Measurements from ENCODE around the gene NR4A2. TPM values are rescaled to one million over a fixed set of nuclear protein-coding genes. Genes with fewer than 3 reads are reported as not detected.

The NR4A2 gene
- total RNA-seq, 1 donor from 2014 or later: 1.7 TPM

- Mint-ChIP-seq H3K4me1 (no peaks in the 10 kb centered on the region), H3K36me3 (no peaks in the 10 kb centered on the region), H3K4me3 (no peak overlapping the region), H3K9me3 (no peaks in the 10 kb centered on the region), H3K27ac (no peak overlapping the region), H3K27me3 (ENCODE audit: low read depth) (no peaks in the 10 kb centered on the region)
- TF ChIP-seq CTCF (IDR thresholded peaks at IDR 0.05; ENCODE audit: unreplicated experiment): no peak
- no peak for DNase-seq (ENCODE audit: low spot score in 2 of 2, unreplicated experiment in 2 of 2)
Measured at GRCh38 chr2:156349161-156349560, 16.6 kb upstream of the NR4A2 start.

DNA sequence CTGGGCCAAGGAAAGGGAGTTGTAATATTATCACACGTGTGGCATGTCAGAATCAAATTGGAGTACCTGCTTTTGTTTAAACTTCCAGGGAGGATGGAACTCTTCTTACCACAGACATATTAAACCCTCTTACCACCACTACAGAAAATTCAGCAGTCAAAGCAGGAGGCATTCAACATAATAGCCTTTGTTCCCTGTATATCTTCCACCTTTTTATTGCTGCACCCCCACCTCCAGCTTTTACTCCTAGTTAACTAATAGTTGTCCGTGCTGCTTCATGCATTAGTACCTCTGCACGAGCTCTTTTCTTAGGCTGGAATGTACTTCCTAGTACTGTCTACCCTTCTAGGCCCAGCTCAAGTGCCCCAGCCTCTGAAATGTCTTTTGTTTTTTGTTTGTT lies 14.9 kb upstream of the NR4A2 start:
- no peak for TF ChIP-seq CTCF (IDR thresholded peaks at IDR 0.05; ENCODE audit: unreplicated experiment)
- no peaks in the 10 kb centered on the region for H3K27me3 Mint-ChIP-seq (ENCODE audit: low read depth)

GRCh38 chr2:156346731-156347130 lies 14.2 kb upstream of the NR4A2 start:
- TF ChIP-seq CTCF (IDR thresholded peaks at IDR 0.05; ENCODE audit: unreplicated experiment): no peak
- H3K9me3 Mint-ChIP-seq: no peaks in the 10 kb centered on the region
- H3K27ac Mint-ChIP-seq: no peak overlapping the region
- no peaks in the 10 kb centered on the region for H3K36me3 Mint-ChIP-seq
- no peak overlapping the region for H3K4me3 Mint-ChIP-seq
- H3K27me3 Mint-ChIP-seq (ENCODE audit: low read depth): no peaks in the 10 kb centered on the region
- DNase-seq (ENCODE audit: low spot score in 2 of 2, unreplicated experiment in 2 of 2): no peak
- peaks cover 6% of the 10 kb centered on the region for H3K4me1 Mint-ChIP-seq

More for the DNA sequence above, 14.9 kb upstream of the NR4A2 start:
- Mint-ChIP-seq H3K36me3 (no peaks in the 10 kb centered on the region), H3K27ac (no peak overlapping the region), H3K4me1 (peaks cover 6% of the 10 kb centered on the region), H3K9me3 (no peaks in the 10 kb centered on the region), H3K4me3 (no peak overlapping the region)
- no peak for DNase-seq (ENCODE audit: low spot score in 2 of 2, unreplicated experiment in 2 of 2)

DNA sequence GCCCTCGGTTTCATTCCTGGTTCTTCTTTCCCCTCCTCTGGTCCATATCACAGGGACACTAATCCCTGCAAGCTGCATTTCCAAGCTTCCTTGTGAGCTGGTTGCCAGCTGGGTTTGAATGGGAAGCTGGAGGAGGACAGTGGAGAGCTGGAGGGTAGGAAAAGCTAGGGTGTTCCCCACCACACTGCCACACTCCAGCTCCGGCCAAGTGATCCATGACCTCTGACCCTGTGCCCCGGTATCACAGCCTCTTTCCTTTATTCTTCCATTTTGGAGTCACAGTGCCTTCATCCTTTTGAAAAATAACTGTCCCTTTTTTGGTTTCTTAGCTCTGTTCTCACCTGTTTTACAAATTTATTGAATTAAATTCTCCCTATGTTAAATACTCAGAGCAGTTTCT lies 13.1 kb upstream of the NR4A2 start:
- H3K4me1 Mint-ChIP-seq: peaks cover 14% of the 10 kb centered on the region
- H3K36me3 Mint-ChIP-seq: no peaks in the 10 kb centered on the region
- TF ChIP-seq CTCF (IDR thresholded peaks at IDR 0.05; ENCODE audit: unreplicated experiment): no peak
- no peak overlapping the region for H3K4me3 Mint-ChIP-seq
- no peaks in the 10 kb centered on the region for H3K27me3 Mint-ChIP-seq (ENCODE audit: low read depth)
- no peaks in the 10 kb centered on the region for H3K9me3 Mint-ChIP-seq
- no peak for DNase-seq (ENCODE audit: low spot score in 2 of 2, unreplicated experiment in 2 of 2)
- no peak overlapping the region for H3K27ac Mint-ChIP-seq

DNA sequence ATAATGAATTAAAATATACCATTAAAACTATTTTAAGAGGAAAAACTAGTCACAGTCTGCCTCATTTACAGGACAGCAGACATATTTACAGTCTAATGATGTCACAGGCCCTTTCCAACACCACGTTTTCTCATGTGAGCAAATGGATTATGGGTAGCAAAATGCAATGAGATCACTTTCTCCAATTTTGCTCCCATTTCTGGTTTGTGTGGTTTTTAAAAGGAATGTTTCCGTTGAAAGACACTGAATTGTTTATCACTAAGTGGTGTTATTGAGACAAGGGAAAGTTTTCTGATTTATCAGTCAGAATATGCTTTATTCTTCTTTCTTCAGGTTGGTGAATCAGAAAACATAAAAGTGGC lies 11.4 kb upstream of the NR4A2 start:
- TF ChIP-seq CTCF (IDR thresholded peaks at IDR 0.05; ENCODE audit: unreplicated experiment): no peak
- no peak for DNase-seq (ENCODE audit: low spot score in 2 of 2, unreplicated experiment in 2 of 2)
- Mint-ChIP-seq H3K36me3 (no peaks in the 10 kb centered on the region), H3K27ac (no peak overlapping the region), H3K4me1 (peaks cover 14% of the 10 kb centered on the region), H3K9me3 (no peaks in the 10 kb centered on the region), H3K27me3 (ENCODE audit: low read depth) (no peaks in the 10 kb centered on the region), H3K4me3 (no peak overlapping the region)
